Loucy (cell line): ENCODE data around the gene NRXN3.

Experiments
- H2AFZ ChIP-seq: fragments of 200-600 bp; sonication (generic); 2 replicates; pipeline ENCODE4 v1.6.0; 2016; ENCODE audit warnings: antibody characterized with exemption, mild to moderate bottlenecking, low read length, moderate library complexity
- H3F3A ChIP-seq: fragments of 200-600 bp; 2 replicates; pipeline ENCODE4 v1.6.0; 2016; ENCODE audit warnings: antibody characterized with exemption, low read depth, mild to moderate bottlenecking
- H3K27me3 ChIP-seq: fragments of 200-600 bp; sonication (generic); 2 replicates; pipeline ENCODE4 v1.6.1; 2014; ENCODE audit warnings: low read length, mild to moderate bottlenecking; ENCODE audit not compliant: insufficient read depth, poor library complexity, severe bottlenecking
- H3K36me3 ChIP-seq: fragments of 200-600 bp; sonication (generic); 2 replicates; pipeline ENCODE4 v1.6.1; 2016; ENCODE audit warnings: low read length; ENCODE audit not compliant: insufficient read depth
- H3K4me1 ChIP-seq: fragments of 200-600 bp; sonication (generic); 2 replicates; pipeline ENCODE4 v1.5.1; 2014; ENCODE audit warnings: low read length, mild to moderate bottlenecking; ENCODE audit not compliant: insufficient read depth, poor library complexity, severe bottlenecking
- H3K4me2 ChIP-seq: fragments of 200-600 bp; sonication (generic); 2 replicates; pipeline ENCODE4 v1.6.0; 2014; ENCODE audit warnings: antibody characterized with exemption, low read length, low read depth, mild to moderate bottlenecking; ENCODE audit not compliant: poor library complexity, severe bottlenecking
- H3K4me3 ChIP-seq: fragments of 200-600 bp; sonication (generic); 2 replicates; pipeline ENCODE4 v1.5.1; 2014; ENCODE audit warnings: low read length, mild to moderate bottlenecking, mixed read lengths; ENCODE audit not compliant: poor library complexity, severe bottlenecking
- H3K79me2 ChIP-seq: fragments of 200-600 bp; sonication (generic); 2 replicates; pipeline ENCODE4 v1.6.1; 2014; ENCODE audit warnings: low read length; ENCODE audit not compliant: insufficient read depth
- H3K9ac ChIP-seq: fragments of 200-600 bp; sonication (generic); 2 replicates; pipeline ENCODE4 v1.6.0; 2014; ENCODE audit warnings: mild to moderate bottlenecking, low read depth, low read length, moderate library complexity; ENCODE audit not compliant: poor library complexity, severe bottlenecking
- H3K9me2 ChIP-seq: fragments of 200-600 bp; sonication (generic); replicated peaks from 2 replicates; pipeline ENCODE4 v1.6.1; 2016; ENCODE audit warnings: low read depth, low read length, mixed read lengths
- H3K9me3 ChIP-seq: fragments of 200-600 bp; sonication (generic); 2 replicates; pipeline ENCODE4 v1.6.1; 2014; ENCODE audit warnings: mild to moderate bottlenecking, antibody characterized with exemption, low read length, low read depth; ENCODE audit not compliant: insufficient read depth
- H4K20me1 ChIP-seq: fragments of 200-600 bp; sonication (generic); 2 replicates; pipeline ENCODE4 v1.6.0; 2014; ENCODE audit warnings: antibody characterized with exemption, low read length, mild to moderate bottlenecking; ENCODE audit not compliant: insufficient read depth, poor library complexity, severe bottlenecking
- EZH2phosphoT487 ChIP-seq: fragments of 200-600 bp; IDR thresholded peaks from 2 replicates; pipeline ENCODE4 v1.6.1; 2018; ENCODE audit warnings: antibody characterized with exemption, mild to moderate bottlenecking, moderate library complexity, borderline replicate concordance
- TF ChIP-seq, protein P1 (sequence below): fragments of 200-600 bp; sonication (generic); conservative IDR thresholded peaks from 2 replicates; pipeline ENCODE4 v1.5.1; 2014; ENCODE audit warnings: mild to moderate bottlenecking, antibody characterized with exemption, low read length

The NRXN3 gene

DNA sequence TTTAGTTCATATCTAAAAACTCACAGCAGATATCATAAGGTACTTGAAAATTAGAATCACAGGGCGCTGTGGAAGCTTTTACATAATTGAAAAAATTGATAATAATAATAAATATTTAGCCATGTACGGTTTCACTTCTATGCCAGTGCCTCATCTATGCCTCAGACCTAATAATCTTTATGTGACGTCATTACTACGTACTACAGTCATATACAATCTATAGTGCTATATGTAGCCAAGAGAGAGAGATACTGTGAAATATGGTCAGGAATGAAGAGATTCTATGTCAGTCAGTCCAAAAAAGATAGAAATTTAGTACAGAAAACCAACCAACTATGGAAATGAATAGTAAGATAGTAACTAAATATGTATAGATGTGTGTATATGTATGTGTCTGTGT lies 1010.5 kb downstream of the NRXN3 start:
- no peaks in the 10 kb centered on the region for H3K36me3 ChIP-seq
- H3K79me2 ChIP-seq = no peaks in the 10 kb centered on the region
- H3K4me2 ChIP-seq = no peak overlapping the region
- H4K20me1 ChIP-seq = no peaks in the 10 kb centered on the region
- H3K9me2 ChIP-seq = no peaks in the 10 kb centered on the region
- H3F3A ChIP-seq = no peaks in the 10 kb centered on the region
- no peak overlapping the region for H3K9ac ChIP-seq
- H2AFZ ChIP-seq = no peak overlapping the region
- no peaks in the 10 kb centered on the region for H3K27me3 ChIP-seq
- H3K4me1 ChIP-seq = no peaks in the 10 kb centered on the region
- TF ChIP-seq EZH2phosphoT487 = no peak
- TF ChIP-seq, protein P1, sequence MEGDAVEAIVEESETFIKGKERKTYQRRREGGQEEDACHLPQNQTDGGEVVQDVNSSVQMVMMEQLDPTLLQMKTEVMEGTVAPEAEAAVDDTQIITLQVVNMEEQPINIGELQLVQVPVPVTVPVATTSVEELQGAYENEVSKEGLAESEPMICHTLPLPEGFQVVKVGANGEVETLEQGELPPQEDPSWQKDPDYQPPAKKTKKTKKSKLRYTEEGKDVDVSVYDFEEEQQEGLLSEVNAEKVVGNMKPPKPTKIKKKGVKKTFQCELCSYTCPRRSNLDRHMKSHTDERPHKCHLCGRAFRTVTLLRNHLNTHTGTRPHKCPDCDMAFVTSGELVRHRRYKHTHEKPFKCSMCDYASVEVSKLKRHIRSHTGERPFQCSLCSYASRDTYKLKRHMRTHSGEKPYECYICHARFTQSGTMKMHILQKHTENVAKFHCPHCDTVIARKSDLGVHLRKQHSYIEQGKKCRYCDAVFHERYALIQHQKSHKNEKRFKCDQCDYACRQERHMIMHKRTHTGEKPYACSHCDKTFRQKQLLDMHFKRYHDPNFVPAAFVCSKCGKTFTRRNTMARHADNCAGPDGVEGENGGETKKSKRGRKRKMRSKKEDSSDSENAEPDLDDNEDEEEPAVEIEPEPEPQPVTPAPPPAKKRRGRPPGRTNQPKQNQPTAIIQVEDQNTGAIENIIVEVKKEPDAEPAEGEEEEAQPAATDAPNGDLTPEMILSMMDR = no peak
- no peaks in the 10 kb centered on the region for H3K9me3 ChIP-seq
- no peak overlapping the region for H3K4me3 ChIP-seq

DNA sequence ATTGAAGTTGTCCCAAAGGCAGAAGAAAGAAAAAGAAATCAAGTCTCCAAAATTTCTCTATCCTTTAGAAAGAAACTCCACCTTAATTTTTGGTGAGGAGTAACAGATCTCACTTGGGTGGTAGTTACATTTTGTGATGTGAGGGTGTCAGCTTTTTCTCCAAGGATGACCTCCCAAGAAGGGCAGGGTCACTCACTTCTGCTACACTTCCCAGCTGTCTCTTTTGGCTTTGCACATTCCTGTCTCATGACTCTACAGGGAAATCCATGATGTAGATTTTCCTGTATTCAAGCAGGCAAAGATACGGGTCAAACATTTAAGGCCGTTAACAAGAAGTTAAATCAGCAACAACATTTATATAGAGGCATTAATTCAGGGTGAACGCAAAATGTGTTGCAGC lies 1016.4 kb downstream of the NRXN3 start:
- H3K79me2 ChIP-seq = no peaks in the 10 kb centered on the region
- no peaks in the 10 kb centered on the region for H3K27me3 ChIP-seq
- H3K4me1 ChIP-seq = no peaks in the 10 kb centered on the region
- no peak overlapping the region for H3K4me3 ChIP-seq
- H4K20me1 ChIP-seq = no peaks in the 10 kb centered on the region
- no peak overlapping the region for H3K4me2 ChIP-seq
- no peaks in the 10 kb centered on the region for H3F3A ChIP-seq
- H3K9me2 ChIP-seq = no peaks in the 10 kb centered on the region
- no peaks in the 10 kb centered on the region; the same call in 1 of the 2 replicates for H3K9me3 ChIP-seq
- H3K9ac ChIP-seq = no peak overlapping the region
- H3K36me3 ChIP-seq = no peaks in the 10 kb centered on the region
- no peak for TF ChIP-seq EZH2phosphoT487
- TF ChIP-seq, protein P1 = no peak
- no peak overlapping the region for H2AFZ ChIP-seq

DNA sequence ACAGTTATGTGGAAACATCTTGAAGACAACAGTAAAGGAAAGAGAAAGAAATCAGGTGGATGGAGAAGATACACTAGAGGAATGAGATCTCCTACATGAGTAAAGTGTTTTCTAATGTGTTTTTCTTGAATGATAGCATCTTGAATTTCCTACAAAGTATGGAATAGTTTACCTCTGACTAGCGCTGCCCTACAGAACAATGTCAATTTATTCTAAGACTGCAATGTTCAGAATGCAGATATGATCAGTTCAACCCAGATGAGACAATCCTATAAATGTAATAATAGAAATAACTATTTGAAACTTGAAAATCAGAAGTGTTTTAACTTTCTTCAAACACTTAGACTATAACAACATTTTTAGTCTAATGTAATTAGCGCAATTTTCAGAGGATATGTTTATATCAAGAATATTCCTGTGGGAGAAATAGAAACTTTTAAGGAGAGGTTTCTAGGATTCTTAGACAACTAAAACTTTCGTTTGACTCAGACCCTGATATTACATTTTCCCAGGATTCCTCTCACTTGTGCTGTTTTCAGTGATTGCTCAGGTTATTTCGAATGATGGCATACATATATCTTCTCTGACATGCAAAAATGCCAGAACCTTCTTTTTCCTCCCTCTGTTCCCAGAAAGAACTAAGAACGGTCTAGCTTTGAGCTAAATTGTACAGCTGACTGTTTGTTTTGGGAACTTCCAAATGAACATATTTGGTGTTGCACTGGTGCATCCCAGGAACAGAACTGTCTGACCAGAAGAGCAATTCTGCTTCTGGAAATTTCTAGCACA lies 1023.7 kb downstream of the NRXN3 start:
- Histone ChIP-seq H3K4me2 (no peak overlapping the region), H3K79me2 (no peaks in the 10 kb centered on the region), H3K9ac (no peak overlapping the region), H3K4me1 (no peaks in the 10 kb centered on the region), H3K36me3 (no peaks in the 10 kb centered on the region), H4K20me1 (no peaks in the 10 kb centered on the region), H3K27me3 (no peaks in the 10 kb centered on the region), H3F3A (no peaks in the 10 kb centered on the region), H3K4me3 (no peak overlapping the region), H2AFZ (no peak overlapping the region), H3K9me3 (no peaks in the 10 kb centered on the region), H3K9me2 (no peaks in the 10 kb centered on the region)
- TF ChIP-seq EZH2phosphoT487 = no peak
- TF ChIP-seq, protein P1 = no peak
